Lower leg skin (tissue), 3 donors: ENCODE measurements around the gene AGBL1.

Experiments
- CTCF ChIP-seq, 3 donors: fragments of 450-650 bp; IDR thresholded peaks; one replicate each; pipeline ENCODE4 v1.5.1; 2016; ENCODE audit warnings: antibody characterized with exemption in 3 of 3, mild to moderate bottlenecking in 3 of 3, moderate library complexity in 2 of 3
- POLR2A ChIP-seq, 2 donors: fragments of 450-650 bp; IDR thresholded peaks; one replicate each; pipeline ENCODE4 v1.6.1; 2016 to 2017; ENCODE audit warnings: antibody characterized with exemption in 2 of 2, mild to moderate bottlenecking in 1 of 2, moderate library complexity in 1 of 2

- no peak for TF ChIP-seq CTCF (IDR thresholded peaks at IDR 0.05)
- TF ChIP-seq POLR2A (IDR thresholded peaks at IDR 0.05), result no peak
Measured at GRCh38 chr15:86164232-86164898, 84.7 kb downstream of the AGBL1 start.
